Stimulated activated CD8-positive, alpha-beta memory T cell treated with anti-CD3 and anti-CD28 coated beads, Interleukin-7, amount 100 ng/mL, for 24 hours (primary cell): ENCODE results near the gene RPTOR.
A peak's percentile ranks its signal among the peaks of the same experiment; 100 is the strongest.

Experiments used
- DNase-seq: peaks from one replicate; pipeline ENCODE4 v3.0.0-alpha.2; 2020; ENCODE audit warnings: low read depth

RPTOR gene

GRCh38 chr17:80818871-80819270 is 274.2 kb downstream of the RPTOR start:
- DNase-seq = no peak

- no peak for DNase-seq
These were observed 275.0 kb downstream of the RPTOR start for GRCh38 chr17:80819422-80820164.

GRCh38 chr17:80820331-80820730 is 275.7 kb downstream of the RPTOR start:
- DNase-seq = no peak

GRCh38 chr17:80821546-80821945 is 276.9 kb downstream of the RPTOR start:
- DNase-seq = no peak

- no peak for DNase-seq
These were observed 277.5 kb downstream of the RPTOR start for GRCh38 chr17:80822021-80822699.

GRCh38 chr17:80822700-80823410 is 278.2 kb downstream of the RPTOR start:
- DNase-seq = no peak

GRCh38 chr17:80824549-80825470 is 280.2 kb downstream of the RPTOR start:
- no peak for DNase-seq

GRCh38 chr17:80825471-80826345 is 281.1 kb downstream of the RPTOR start:
- no peak for DNase-seq

GRCh38 chr17:80826346-80826954 is 281.8 kb downstream of the RPTOR start:
- DNase-seq = no peak

- no peak for DNase-seq
These were observed 282.5 kb downstream of the RPTOR start for GRCh38 chr17:80826955-80827645.

GRCh38 chr17:80827646-80828643 is 283.3 kb downstream of the RPTOR start:
- no peak for DNase-seq

GRCh38 chr17:80829166-80829813 is 284.7 kb downstream of the RPTOR start:
- no peak for DNase-seq

GRCh38 chr17:80830020-80830780 is 285.6 kb downstream of the RPTOR start:
- DNase-seq = no peak

GRCh38 chr17:80831491-80831890 is 286.9 kb downstream of the RPTOR start:
- DNase-seq = no peak

GRCh38 chr17:80832266-80832676 is 287.6 kb downstream of the RPTOR start:
- DNase-seq = no peak

GRCh38 chr17:80832888-80833583 is 288.4 kb downstream of the RPTOR start:
- DNase-seq = peak; percentile 61
